ENCODE measurements around the gene CTPS1. TPM values are rescaled to one million over a fixed set of nuclear protein-coding genes. Genes with fewer than 3 reads are reported as not detected.

Gene CTPS1
- total RNA-seq, 1 experiment from 2014 or later: 166 TPM

- ChIA-PET CTCF (interaction anchor here (0.6 kb wide), 1 partner anchor 73 kb away, joined by 3 read pairs; no protein-coding TSS in a partner anchor), POLR2A (no interaction called here)
- ATAC-seq (no peak), DNase-seq (ENCODE audit: low read depth, low spot score) (no peak)
- Histone ChIP-seq H3K4me3 (ENCODE audit: low read depth in 2 of 2, low read length in 2 of 2) (no peak overlapping the region), H3K9me3 (ENCODE audit: control insufficient read depth, insufficient read depth, low read depth, low read length) (no peaks in the 10 kb centered on the region), H3K27ac (ENCODE audit: low read length) (peak overlapping the region; percentile 82), H3K4me1 (ENCODE audit: control insufficient read depth, insufficient read depth, low read length) (peaks cover 12% of the 10 kb centered on the region), H3K27me3 (ENCODE audit: control insufficient read depth, insufficient read depth, low read length) (no peaks in the 10 kb centered on the region), H3K36me3 (ENCODE audit: control insufficient read depth, insufficient read depth, low read length) (no peaks in the 10 kb centered on the region)
- intact Hi-C loops (cut with micrococcal nuclease; ENCODE audit: unreplicated experiment): no loop called here
- TF ChIP-seq TCF7L2 (IDR thresholded peaks at IDR 0.05; ENCODE audit: low read depth, low read length) (no peak), REST (IDR thresholded peaks at IDR 0.05; ENCODE audit: insufficient read depth in 1 of 2, low read depth in 2 of 2, low read length in 1 of 2) (no peak), SIN3A (IDR thresholded peaks at IDR 0.05; ENCODE audit: borderline replicate concordance, insufficient read depth, low read depth, low read length) (no peak), POLR2AphosphoS5 (IDR thresholded peaks at IDR 0.05; ENCODE audit: low read depth, low read length) (no peak)
- TF ChIP-seq, protein P1, sequence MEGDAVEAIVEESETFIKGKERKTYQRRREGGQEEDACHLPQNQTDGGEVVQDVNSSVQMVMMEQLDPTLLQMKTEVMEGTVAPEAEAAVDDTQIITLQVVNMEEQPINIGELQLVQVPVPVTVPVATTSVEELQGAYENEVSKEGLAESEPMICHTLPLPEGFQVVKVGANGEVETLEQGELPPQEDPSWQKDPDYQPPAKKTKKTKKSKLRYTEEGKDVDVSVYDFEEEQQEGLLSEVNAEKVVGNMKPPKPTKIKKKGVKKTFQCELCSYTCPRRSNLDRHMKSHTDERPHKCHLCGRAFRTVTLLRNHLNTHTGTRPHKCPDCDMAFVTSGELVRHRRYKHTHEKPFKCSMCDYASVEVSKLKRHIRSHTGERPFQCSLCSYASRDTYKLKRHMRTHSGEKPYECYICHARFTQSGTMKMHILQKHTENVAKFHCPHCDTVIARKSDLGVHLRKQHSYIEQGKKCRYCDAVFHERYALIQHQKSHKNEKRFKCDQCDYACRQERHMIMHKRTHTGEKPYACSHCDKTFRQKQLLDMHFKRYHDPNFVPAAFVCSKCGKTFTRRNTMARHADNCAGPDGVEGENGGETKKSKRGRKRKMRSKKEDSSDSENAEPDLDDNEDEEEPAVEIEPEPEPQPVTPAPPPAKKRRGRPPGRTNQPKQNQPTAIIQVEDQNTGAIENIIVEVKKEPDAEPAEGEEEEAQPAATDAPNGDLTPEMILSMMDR (IDR thresholded peaks at IDR 0.05): no peak
- BruUV-seq (replicated peaks): no TSS peak
- in situ Hi-C loops (cut with HindIII; ENCODE audit: low pct_unique_long_range_greater_than_20kb, low sequenced_read_pairs): no loop called here
Observed at GRCh38 chr1:40944326-40944725, 35.2 kb upstream of the CTPS1 start.

- POLR2A ChIA-PET: interaction anchor here (0.6 kb wide), 1 partner anchor 34 kb away, joined by 7 read pairs; the partner anchor contains the start of gene CTPS1
- H3K27me3 ChIP-seq (ENCODE audit: control insufficient read depth, insufficient read depth, low read length): no peaks in the 10 kb centered on the region
- no TSS peak for BruUV-seq (replicated peaks)
- no peak for DNase-seq (ENCODE audit: low read depth, low spot score)
- peak overlapping the region; percentile 82 for H3K27ac ChIP-seq (ENCODE audit: low read length)
- in situ Hi-C loops (cut with HindIII; ENCODE audit: low pct_unique_long_range_greater_than_20kb, low sequenced_read_pairs) (no loop called here), intact Hi-C loops (cut with micrococcal nuclease; ENCODE audit: unreplicated experiment) (no loop called here)
- no peaks in the 10 kb centered on the region for H3K9me3 ChIP-seq (ENCODE audit: control insufficient read depth, insufficient read depth, low read depth, low read length)
- no peaks in the 10 kb centered on the region for H3K36me3 ChIP-seq (ENCODE audit: control insufficient read depth, insufficient read depth, low read length)
- CTCF ChIA-PET: interaction anchor here (0.6 kb wide), 1 partner anchor 74 kb away, joined by 3 read pairs; no protein-coding TSS in a partner anchor
- peaks cover 12% of the 10 kb centered on the region for H3K4me1 ChIP-seq (ENCODE audit: control insufficient read depth, insufficient read depth, low read length)
- TF ChIP-seq REST (IDR thresholded peaks at IDR 0.05; ENCODE audit: insufficient read depth in 1 of 2, low read depth in 2 of 2, low read length in 1 of 2): no peak
- TF ChIP-seq TCF7L2 (IDR thresholded peaks at IDR 0.05; ENCODE audit: low read depth, low read length): no peak
- TF ChIP-seq, protein P1 (IDR thresholded peaks at IDR 0.05): no peak
- TF ChIP-seq POLR2AphosphoS5 (IDR thresholded peaks at IDR 0.05; ENCODE audit: low read depth, low read length): no peak
- TF ChIP-seq SIN3A (IDR thresholded peaks at IDR 0.05; ENCODE audit: borderline replicate concordance, insufficient read depth, low read depth, low read length): no peak
- no peak for ATAC-seq
- no peak overlapping the region for H3K4me3 ChIP-seq (ENCODE audit: low read depth in 2 of 2, low read length in 2 of 2)
Observed at GRCh38 chr1:40944841-40945430, 34.6 kb upstream of the CTPS1 start.

Data from Panc1 (cell line).